Thyroid gland (tissue), 4 donors: ENCODE results near the gene EPHA2.

Experiments
- POLR2A ChIP-seq, 2 donors: fragments of 450-650 bp; IDR thresholded peaks; one replicate each; pipeline ENCODE4 v1.6.1; 2017; ENCODE audit warnings: antibody characterized with exemption in 2 of 2, mild to moderate bottlenecking in 2 of 2, moderate library complexity in 1 of 2
- TF ChIP-seq, protein P1 (sequence below), 6 experiments: fragments of 200-600 bp in 3 of 6; fragments of 450-650 bp in 3 of 6; sonication (generic) in 3 of 6; IDR thresholded peaks; one replicate each; pipeline ENCODE4 v1.5.1; 2016 to 2019; ENCODE audit warnings: antibody characterized with exemption in 6 of 6, mild to moderate bottlenecking in 2 of 6, inconsistent platforms in 1 of 6, moderate library complexity in 1 of 6

DNA sequence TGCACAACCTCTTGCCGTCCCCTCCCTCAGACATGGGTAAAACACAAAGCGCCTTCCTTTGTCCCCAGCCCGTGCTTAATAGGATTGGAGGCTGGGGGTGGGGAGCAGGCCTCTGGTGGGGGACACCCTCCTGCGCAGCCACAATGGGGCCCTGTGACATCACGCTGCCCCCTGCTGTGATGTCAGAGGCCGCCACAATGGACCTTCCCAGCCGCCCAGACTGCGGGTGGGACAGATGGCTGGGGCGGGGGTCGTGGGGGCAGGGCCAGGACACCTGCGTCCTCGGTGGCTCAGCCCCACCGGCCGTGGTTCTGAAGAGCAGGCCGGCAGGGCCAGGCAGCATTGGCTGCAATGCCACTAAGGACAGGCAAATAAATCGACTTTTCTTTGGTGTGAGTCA, 39.9 kb downstream of the EPHA2 start:
- TF ChIP-seq, protein P1, sequence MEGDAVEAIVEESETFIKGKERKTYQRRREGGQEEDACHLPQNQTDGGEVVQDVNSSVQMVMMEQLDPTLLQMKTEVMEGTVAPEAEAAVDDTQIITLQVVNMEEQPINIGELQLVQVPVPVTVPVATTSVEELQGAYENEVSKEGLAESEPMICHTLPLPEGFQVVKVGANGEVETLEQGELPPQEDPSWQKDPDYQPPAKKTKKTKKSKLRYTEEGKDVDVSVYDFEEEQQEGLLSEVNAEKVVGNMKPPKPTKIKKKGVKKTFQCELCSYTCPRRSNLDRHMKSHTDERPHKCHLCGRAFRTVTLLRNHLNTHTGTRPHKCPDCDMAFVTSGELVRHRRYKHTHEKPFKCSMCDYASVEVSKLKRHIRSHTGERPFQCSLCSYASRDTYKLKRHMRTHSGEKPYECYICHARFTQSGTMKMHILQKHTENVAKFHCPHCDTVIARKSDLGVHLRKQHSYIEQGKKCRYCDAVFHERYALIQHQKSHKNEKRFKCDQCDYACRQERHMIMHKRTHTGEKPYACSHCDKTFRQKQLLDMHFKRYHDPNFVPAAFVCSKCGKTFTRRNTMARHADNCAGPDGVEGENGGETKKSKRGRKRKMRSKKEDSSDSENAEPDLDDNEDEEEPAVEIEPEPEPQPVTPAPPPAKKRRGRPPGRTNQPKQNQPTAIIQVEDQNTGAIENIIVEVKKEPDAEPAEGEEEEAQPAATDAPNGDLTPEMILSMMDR (IDR thresholded peaks at IDR 0.05): no peak
- no peak for TF ChIP-seq POLR2A (IDR thresholded peaks at IDR 0.05)
